GM12878 (cell line): ENCODE data around the gene PTBP1. TPM values are rescaled to one million over a fixed set of nuclear protein-coding genes. Genes with fewer than 3 reads are reported as not detected.
A peak's percentile ranks its signal among the peaks of the same experiment; 100 is the strongest.

Source experiments
- ATAC-seq: fragments of 200-7000 bp; cut with Tn5 transposase; 3 replicates; pipeline ENCODE4 v1.9.1; 2020; ENCODE audit warnings: mild to moderate bottlenecking, moderate library complexity
- BruUV-seq: library from RNA; stranded (reverse); fragments of 400-500 nt; replicated peaks from 2 replicates; lab custom pipeline; 2021; lab: Mats Ljungman, UMichigan
- CTCF ChIA-PET: fragments of 300-600 bp; sonication (Branson Sonifier 250); formaldehyde crosslinking; extraction: SDS; loops from one replicate; lab custom pipeline; 2021; ENCODE audit warnings: inconsistent platforms; lab: Yijun Ruan, JAX
- POLR2A ChIA-PET: fragments of 350-600 bp; formaldehyde crosslinking; extraction: SDS; loops from one replicate; lab custom pipeline; 2021; ENCODE audit warnings: inconsistent platforms; lab: Charles Lee
- RAD21 ChIA-PET: fragments of 300-600 bp; sonication (Branson Sonifier 250); formaldehyde crosslinking; loops from one replicate; lab custom pipeline; 2023; ENCODE audit warnings: antibody characterized with exemption; ENCODE audit not compliant: unreplicated experiment; lab: Charles Lee
- SMC1A ChIA-PET: fragments of 300-600 bp; sonication (Branson Sonifier 250); formaldehyde crosslinking; loops from one replicate; lab custom pipeline; 2023; ENCODE audit not compliant: unreplicated experiment, uncharacterized antibody; lab: Charles Lee
- DNase-seq: peaks from one replicate; pipeline ENCODE4 v3.0.0-alpha.2; 2011; ENCODE audit warnings: low read depth, low spot score
- FAIRE-seq: peaks from 3 replicates; lab custom pipeline; 2011; peaks lifted over from hg19 to GRCh38; lab: Jason Lieb, UNC
- H2AFZ ChIP-seq: 2 replicates; pipeline ENCODE4 v1.6.0; 2011; ENCODE audit warnings: low read depth, low read length, control low read depth; ENCODE audit not compliant: control insufficient read depth
- H3K27ac ChIP-seq: 2 replicates; pipeline ENCODE4 v1.5.1; 2011; ENCODE audit warnings: control low read depth; ENCODE audit not compliant: control insufficient read depth, insufficient read depth
- H3K27me3 ChIP-seq, 2 experiments: replicated peaks in 1 of 2; 2 replicates each; pipeline versions ENCODE4 v1.6.0 to v1.6.1; 2011; ENCODE audit warnings: low read length in 1 of 2; ENCODE audit not compliant: control insufficient read depth in 2 of 2, insufficient read depth in 2 of 2
- H3K36me3 ChIP-seq, 2 experiments: 2 replicates each; pipeline ENCODE4 v1.5.1; 2011; ENCODE audit warnings: low read length in 1 of 2; ENCODE audit not compliant: control insufficient read depth in 2 of 2, insufficient read depth in 2 of 2
- H3K4me1 ChIP-seq: 2 replicates; pipeline ENCODE4 v1.6.1; 2011; ENCODE audit warnings: mild to moderate bottlenecking, low read length, moderate library complexity, mixed read lengths; ENCODE audit not compliant: control insufficient read depth, insufficient read depth
- H3K4me2 ChIP-seq: 2 replicates; pipeline ENCODE4 v1.6.0; 2011; ENCODE audit warnings: control low read depth; ENCODE audit not compliant: control insufficient read depth, insufficient read depth
- H3K4me3 ChIP-seq: fragments of 200-600 bp; sonication (generic); 2 replicates; pipeline ENCODE4 v1.5.1; 2016
- H3K79me2 ChIP-seq: 2 replicates; pipeline ENCODE4 v1.6.0; 2011; ENCODE audit warnings: low read length; ENCODE audit not compliant: control insufficient read depth, insufficient read depth
- H3K9ac ChIP-seq: 2 replicates; pipeline ENCODE4 v1.8.0; 2011; ENCODE audit warnings: low read length, control low read depth, mixed read lengths; ENCODE audit not compliant: control insufficient read depth, insufficient read depth
- H3K9me3 ChIP-seq: replicated peaks from 3 replicates; pipeline ENCODE4 v1.5.1; 2011; ENCODE audit warnings: mild to moderate bottlenecking, low read length; ENCODE audit not compliant: control insufficient read depth, insufficient read depth
- H4K20me1 ChIP-seq: 2 replicates; pipeline ENCODE4 v1.6.0; 2011; ENCODE audit not compliant: control insufficient read depth, insufficient read depth
- CTCF ChIP-seq, 3 experiments: IDR thresholded peaks in 2 of 3; conservative IDR thresholded peaks in 1 of 3; 2 replicates each; pipeline ENCODE4 v1.5.1; 2011; ENCODE audit warnings: low read depth in 3 of 3, low read length in 3 of 3, mild to moderate bottlenecking in 3 of 3, control low read depth in 2 of 3, moderate library complexity in 2 of 3, inconsistent platforms in 1 of 3, mixed read lengths in 1 of 3; ENCODE audit not compliant: control insufficient read depth in 2 of 3, insufficient read depth in 1 of 3; ENCODE audit errors: extremely low read depth in 1 of 3
- HDAC2 ChIP-seq: fragments of 200-600 bp; sonication (generic); IDR thresholded peaks from 2 replicates; pipeline ENCODE4 v1.6.1; 2017
- NR2F1 ChIP-seq: fragments of 450-650 bp; conservative IDR thresholded peaks from 2 replicates; pipeline ENCODE4 v1.6.1; 2017; ENCODE audit warnings: mild to moderate bottlenecking
- POLR2AphosphoS5 ChIP-seq: IDR thresholded peaks from 2 replicates; pipeline ENCODE4 v1.6.1; 2011; ENCODE audit warnings: mild to moderate bottlenecking, low read length, inconsistent platforms
- WGBS: methylation state at CpG from one replicate; pipeline ENCODE4 v1.1.6; 2016; ENCODE audit warnings: low lambda C conversion rate; ENCODE audit not compliant: insufficient replicate concordance, insufficient coverage; ENCODE audit errors: missing lambda C conversion rate; 5-methylcytosine and 5-hydroxymethylcytosine counted together
- in situ Hi-C: fragments of 300-500 bp; cut with MboI; formaldehyde crosslinking; loops from 9 replicates; pipeline ENCODE4 v1.14.3; 2018; ENCODE audit warnings: mixed read lengths
- intact Hi-C: fragments of 100-400 bp; cut with micrococcal nuclease; formaldehyde crosslinking; loops from one replicate; pipeline ENCODE4 v1.14.2; 2022; ENCODE audit not compliant: unreplicated experiment
- polyA plus RNA-seq, 11 experiments: library from polyadenylated mRNA; depleted of rRNA in 4 of 11; unstranded in 6 of 11; stranded (reverse) in 5 of 11; fragments of >200 nt; fragmentation: Nextera tagmentation in 4 of 11; fragmentation: Illumina TruSeq in 1 of 11; extraction: Ambion mirVana in 4 of 11; extraction: Trizol in 1 of 11; gene quantifications; 1 replicate in 1 of 11; 2 replicates in 10 of 11; pipeline versions ENCODE4 v1.2.1 to v1.2.3, GENCODE V29; 2011 to 2016; ENCODE audit warnings: inconsistent platforms in 2 of 11, missing spikeins in 2 of 11, low read depth in 1 of 11
- total RNA-seq, 4 experiments: library from RNA; depleted of rRNA in 3 of 4; stranded (reverse); fragments of >200 nt in 3 of 4; fragmentation: Illumina TruSeq in 1 of 4; extraction: Trizol in 1 of 4; gene quantifications; 2 replicates each; pipeline versions ENCODE4 v1.2.1 to v1.2.3, GENCODE V29; 2013 to 2021

Gene PTBP1
- total and polyA plus RNA-seq, 10 of the 15 experiments (the other 5 are each of a cell fraction or from before 2014, with no cell fraction given), result 13.1 to 532 (median 217) TPM

DNA sequence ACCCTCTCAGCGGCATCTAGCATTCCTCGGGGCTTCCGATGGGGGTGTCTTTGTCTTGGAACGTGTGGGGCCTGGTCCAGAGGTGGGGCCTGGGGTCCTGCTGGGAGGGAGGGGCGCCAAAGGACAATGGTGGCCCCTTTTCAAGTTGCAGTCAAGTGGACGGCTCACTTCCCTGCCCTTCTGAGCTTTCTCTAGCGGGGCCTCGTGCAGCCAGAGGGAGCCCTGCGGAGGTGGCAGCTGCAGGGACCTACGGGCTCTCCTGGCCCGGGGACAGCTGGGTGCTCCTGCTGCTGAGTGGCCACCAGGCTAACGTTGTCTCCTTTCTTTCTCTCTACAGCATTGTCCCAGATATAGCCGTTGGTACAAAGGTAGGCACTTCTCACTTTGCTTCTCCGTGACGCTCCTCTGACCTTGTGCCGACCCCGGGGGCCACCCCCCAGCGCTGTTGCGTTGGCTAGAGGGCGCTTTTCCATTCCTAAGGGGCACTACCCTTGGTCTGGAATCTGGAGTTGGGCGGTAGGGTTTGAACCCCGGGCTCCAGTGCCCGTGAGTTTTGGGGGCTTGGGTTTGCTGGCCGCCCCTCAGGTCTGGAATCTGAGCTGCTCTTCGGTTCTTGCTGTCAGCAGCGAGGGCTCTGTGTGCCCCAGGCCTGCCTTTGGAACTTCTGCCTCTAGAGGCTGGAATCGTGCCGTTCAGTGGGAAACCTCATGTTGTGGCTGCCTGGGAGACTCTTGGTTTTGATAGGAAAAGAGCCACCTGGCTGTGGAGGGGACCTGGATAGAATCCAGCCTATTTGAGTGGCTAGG lies 2.0 kb downstream of the PTBP1 start:
- TF ChIP-seq CTCF (IDR thresholded peaks at IDR 0.05 in 2 of 3, conservative IDR thresholded peaks at IDR 0.05 in 1 of 3; ENCODE audit: control insufficient read depth in 2 of 3, extremely low read depth in 1 of 3, insufficient read depth in 1 of 3, low read depth in 3 of 3, low read length in 3 of 3), result 0 out of 6 replicates have a peak, but pooled peaks of 1 of the 3 experiments have one; percentile 8
- TF ChIP-seq NR2F1, result peak; percentile 17; the same call in 1 of the 2 replicates
- no peak for TF ChIP-seq HDAC2
- 0 out of 2 replicates have a peak, but pooled peaks have one; percentile 24 for TF ChIP-seq POLR2AphosphoS5
- peak; percentile 38 for FAIRE-seq
- peak overlapping the region; percentile 85 for H3K4me2 ChIP-seq
- SMC1A ChIA-PET, result no interaction called here
- H4K20me1 ChIP-seq, result peaks cover 38% of the 10 kb centered on the region
- H3K79me2 ChIP-seq, result peaks cover 64% of the 10 kb centered on the region
- H3K9me3 ChIP-seq, result no peaks in the 10 kb centered on the region
- intact Hi-C loops (no loop called here), in situ Hi-C loops (no loop called here)
- CTCF ChIA-PET, result no interaction called here
- H3K27ac ChIP-seq, result peak overlapping the region; percentile 24
- H3K9ac ChIP-seq, result peak overlapping the region; percentile 98
- no peaks in the 10 kb centered on the region for H3K27me3 ChIP-seq
- H3K4me1 ChIP-seq, result peaks cover 7% of the 10 kb centered on the region; the same call in 1 of the 2 replicates
- 10% methylated on average over 27 of the region's 28 CpGs for WGBS
- H3K36me3 ChIP-seq, result peaks cover 17 to 42% of the 10 kb centered on the region in 2 experiments; a peak in 3 of 4 replicates
- no peak for ATAC-seq
- no peak overlapping the region for H2AFZ ChIP-seq
- H3K4me3 ChIP-seq, result peak overlapping the region; percentile 92
- DNase-seq, result no peak
- POLR2A ChIA-PET, result no interaction called here
- no TSS peak for BruUV-seq
- RAD21 ChIA-PET, result interaction anchor here (0.6 to 1.0 kb wide), 2 partner anchors 64 to 228 kb away, joined by 3 read pairs; no protein-coding TSS in a partner anchor
